NCI-H345 (cell line): ENCODE data around the gene GCC2.
"Not testable (repeated sequence)": the region's sequence is repeated elsewhere in the genome, so short reads cannot be mapped to it uniquely, and the experiment has no call there.

Source experiments
- DNase-seq: peaks from one replicate; lab custom pipeline; 2025; lab: John Stamatoyannopoulos, UW

The GCC2 gene

DNA sequence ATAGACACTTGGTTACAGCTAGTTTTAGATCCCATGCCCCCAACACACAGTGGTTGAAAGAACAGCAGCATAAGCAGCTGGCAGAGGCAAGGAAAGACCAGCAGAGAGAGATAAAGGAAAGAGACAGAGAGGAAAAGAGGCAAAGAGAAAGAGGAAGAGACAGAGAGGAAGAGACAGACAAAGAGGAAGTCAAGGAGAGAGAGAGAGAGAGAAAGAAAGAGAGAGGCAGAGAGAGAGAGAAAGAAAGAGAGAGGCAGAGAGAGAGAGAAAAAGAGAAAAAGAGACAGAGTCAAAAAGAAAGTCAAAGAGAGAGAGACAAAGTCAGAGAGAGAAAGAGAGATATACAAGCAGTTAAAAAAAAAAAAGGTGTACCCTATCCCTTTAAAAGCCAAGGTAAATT lies 76.3 kb downstream of the GCC2 start:
- DNase-seq = not testable (repeated sequence)

DNA sequence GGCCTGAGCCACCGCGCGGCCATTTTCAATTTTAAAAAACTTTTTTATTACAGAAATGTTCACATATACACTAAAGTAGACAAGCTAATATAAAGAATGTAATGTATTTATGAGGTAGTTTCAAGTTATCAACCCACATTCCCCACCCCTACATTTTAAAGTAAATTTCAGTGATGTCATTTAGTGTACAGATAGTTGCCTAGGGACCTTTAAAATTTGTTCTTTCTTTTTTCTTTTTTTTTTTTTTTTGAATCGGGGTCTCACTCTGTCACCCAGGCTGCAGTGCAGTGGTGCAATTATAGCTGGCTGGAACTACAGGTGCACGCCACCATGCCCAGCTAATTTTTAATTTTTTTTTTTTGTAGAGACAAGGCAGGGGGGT lies 82.7 kb downstream of the GCC2 start:
- DNase-seq = no peak

DNA sequence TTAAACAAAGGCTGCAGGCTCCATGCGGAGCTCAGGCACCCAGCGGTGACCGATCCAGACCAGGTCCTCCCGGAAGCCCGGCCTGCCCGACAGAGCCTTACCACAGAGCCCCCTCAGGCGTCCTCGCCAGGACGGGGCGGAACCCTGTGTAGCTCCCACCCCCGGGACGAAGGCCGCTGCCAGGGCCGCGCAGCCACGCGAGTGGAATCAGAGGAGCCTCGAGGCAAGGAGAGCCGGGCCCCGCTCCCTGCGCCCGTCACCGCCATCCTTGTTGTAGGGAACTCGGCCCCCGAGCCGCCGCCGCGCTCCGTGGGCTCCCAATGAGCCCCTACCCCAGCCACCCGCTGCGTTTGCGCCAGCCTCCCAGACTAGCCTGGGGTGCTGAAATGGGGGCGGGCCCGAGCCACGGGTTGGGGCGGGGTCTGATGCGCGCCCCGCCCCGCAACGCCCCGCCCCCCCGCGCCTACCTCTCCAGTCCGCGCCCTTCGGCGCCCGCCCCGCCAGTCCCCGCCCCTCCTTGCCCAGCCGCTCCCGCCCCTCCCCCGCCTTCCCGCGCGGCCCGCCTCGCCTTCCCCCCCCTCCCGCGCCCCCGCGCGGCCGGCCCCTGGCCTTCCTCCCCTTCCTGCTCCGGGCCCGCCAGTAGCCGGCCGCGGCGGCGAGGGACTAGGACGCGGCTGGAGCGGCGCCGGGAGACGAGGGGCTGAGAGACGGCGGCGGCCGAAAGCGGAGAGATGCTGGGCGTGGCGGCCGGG lies 85.0 kb downstream of the GCC2 start, which contains the start of gene LIMS1:
Gene LIMS1 (plus strand): TSS at position 639 of the 752 bp plus-strand sequence. CDS start 93 bp downstream, at position 732.
- peak; percentile 86 for DNase-seq

DNA sequence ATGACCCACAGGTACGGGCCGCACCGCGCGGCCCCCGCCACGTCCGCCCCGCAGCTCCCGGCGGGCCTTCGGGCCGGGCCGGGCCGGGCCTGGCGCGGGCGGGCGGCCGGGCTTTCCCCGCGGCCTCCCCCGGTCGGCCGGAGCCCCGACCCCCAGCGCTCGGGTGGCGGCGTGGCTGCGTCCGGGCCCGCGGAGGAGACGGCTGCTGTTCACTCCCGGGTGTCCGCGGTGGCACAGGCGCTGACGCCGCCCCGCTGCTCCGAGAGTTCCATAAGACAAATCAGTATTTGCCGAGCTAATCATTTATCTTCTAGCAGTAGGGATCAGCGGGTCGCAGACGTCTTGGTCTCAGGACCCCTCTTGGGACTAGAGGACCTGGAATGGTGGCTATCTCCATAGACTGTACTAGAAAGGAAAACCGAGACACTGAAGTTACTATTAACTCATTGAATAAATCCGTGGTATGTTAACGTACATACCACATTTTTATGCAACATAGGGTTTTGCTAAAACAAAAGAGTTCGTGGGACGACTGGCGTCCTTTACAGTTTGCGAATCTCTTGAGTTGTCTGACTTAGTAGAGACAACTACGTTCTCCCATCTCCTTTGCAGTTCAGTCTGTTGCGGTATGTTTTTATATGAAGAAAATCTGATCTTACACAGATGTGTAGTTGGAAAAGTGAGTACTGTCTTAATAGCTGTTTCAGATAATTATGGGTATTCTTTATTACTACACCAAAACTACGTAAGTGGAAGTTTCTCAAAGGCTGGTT lies 85.8 kb downstream of the GCC2 start:
- peak; percentile 39 for DNase-seq

DNA sequence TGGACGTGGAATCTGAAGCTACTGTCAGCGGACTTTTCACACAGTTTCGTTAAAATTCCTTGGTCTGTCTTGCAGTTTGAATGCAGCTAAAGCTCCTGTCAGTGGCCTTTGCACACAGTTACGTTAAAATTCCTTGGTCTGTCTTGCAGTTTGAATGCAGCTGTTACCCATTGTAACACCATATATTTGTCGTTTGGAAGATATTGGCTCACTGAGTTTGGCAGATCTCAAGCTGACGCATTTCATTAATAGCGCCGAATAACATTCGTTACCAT lies 86.3 kb downstream of the GCC2 start:
- no peak for DNase-seq

DNA sequence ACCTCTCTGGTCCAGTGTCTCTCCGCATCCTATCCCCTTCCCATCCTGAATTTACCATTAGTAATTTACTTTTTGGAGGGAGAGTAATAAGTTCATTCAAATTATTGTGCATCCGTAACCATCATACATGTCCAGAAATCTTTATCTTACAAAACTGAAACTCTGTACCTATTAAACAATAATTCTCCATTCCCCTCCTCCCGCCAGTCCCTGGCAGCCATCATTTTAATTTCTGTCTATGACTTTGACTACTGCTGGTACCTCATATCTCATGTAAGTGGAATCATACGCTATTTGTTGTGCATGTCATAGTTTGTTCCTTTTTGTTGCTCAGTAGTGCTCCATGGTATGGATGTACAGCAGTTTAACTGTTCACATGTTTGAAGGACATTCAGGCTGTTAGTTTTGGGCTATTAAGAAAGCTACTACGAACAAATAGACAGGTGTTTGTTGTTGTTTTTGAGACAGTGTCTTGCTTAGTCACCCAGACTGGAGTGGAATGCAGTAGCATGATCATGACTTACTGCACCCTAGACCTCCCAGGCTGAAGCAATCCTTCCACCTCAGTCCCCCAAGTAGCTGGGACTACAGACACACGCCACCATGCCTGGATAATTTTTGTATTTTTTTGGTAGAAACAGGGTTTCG lies 87.3 kb downstream of the GCC2 start:
- DNase-seq = no peak

DNA sequence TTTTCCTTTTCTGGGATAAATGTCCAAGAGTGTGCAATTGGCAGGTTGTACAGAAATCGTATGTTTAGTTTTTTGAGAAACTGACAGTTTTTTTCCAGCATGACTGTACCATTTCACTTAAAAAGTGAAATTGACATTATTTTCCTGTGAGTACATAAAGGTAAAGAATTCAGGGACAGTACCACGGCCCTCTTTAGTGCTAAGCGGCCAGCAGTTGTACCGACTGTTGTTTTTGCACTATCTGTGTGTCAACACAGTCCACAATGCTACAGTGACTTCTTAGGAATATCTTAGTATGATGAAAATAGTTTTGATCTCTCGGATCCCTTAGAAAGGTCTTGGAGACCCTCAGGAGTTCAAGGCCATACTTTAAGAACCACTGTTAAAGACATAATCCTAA lies 87.9 kb downstream of the GCC2 start:
- no peak for DNase-seq

DNA sequence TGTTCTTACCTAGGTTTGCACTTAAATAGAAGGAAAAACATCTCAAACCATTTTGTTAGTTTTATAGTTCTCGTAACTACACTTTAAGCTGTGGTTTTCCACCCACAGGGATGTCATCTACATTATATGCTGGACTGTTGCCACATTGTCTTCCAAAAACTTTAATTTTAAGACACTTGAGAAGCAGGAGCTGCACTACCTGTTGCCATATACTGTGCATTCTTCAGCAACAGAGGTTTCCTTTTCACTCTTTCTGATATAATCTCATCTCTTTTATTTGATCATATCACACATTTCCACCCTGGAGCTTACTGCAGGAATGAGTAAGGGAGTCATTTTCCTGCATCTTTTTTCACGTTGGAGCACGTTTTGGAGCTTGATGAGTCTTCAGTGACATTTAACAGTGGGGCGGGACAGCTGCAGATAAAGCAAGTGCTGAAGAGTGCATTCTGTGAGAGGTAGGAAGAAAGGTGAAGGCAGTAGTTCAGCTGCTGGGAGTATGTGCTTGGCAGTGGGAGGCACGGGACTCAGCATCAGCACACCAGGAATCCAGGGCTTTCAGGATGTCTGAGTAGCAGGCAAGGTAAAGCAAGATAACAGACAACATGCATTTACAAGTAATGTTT lies 89.1 kb downstream of the GCC2 start:
- no peak for DNase-seq

DNA sequence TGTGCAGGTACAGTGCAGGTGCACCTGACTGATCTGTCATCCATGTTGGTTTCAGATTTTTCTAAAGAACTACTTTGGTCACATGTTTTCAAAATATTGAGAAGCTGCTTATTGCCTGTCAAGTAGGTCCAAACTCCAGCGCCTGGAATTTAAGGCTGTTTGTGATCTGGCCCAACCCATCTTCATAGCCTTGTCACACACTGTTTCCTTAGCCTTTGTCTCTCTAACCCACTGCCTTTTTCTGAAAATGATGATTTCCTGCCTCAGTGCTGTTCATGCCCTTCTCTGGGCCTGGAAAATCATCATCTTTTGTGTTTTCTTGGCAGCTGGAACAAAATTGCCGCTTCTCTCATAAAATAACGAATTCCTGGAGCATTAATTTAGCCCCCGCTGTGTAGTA lies 92.4 kb downstream of the GCC2 start:
- DNase-seq = no peak

DNA sequence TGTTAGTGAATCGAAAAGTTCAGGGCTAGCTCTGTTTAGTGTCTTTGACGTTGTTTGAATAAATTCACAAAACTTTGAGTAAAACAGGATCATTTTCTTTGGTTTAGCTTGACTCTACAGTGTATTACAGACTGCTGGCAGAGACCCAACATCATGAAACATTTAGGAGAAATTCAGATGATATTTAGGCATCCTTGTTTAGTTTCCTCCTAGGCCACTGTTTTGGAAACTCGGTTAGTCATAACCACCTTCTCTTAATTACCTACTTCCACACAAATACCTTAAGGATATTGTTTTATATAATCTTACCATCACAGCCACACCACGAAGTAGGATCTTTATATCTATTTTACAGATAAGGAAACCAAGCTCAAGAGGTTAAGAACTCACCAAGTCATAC lies 93.1 kb downstream of the GCC2 start:
- no peak for DNase-seq

DNA sequence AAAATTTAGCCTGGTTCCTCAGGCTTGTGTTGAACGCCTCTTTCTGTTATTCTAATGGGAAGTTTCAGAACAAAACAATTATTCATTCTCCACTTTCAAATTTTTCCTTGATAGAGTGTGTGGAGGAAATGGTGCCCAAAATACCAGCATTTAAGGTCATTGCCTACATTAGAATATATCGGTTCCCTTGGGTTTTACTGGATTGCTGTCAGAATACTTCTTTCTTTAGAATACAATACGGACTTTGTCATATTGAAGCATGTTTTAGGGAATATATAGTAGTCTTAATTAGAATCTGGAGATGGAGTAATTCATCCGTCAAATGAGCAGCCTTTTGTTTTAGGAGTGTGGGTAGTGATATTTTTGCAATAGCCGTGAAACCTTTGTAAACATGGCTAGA lies 98.6 kb downstream of the GCC2 start:
- DNase-seq = no peak

DNA sequence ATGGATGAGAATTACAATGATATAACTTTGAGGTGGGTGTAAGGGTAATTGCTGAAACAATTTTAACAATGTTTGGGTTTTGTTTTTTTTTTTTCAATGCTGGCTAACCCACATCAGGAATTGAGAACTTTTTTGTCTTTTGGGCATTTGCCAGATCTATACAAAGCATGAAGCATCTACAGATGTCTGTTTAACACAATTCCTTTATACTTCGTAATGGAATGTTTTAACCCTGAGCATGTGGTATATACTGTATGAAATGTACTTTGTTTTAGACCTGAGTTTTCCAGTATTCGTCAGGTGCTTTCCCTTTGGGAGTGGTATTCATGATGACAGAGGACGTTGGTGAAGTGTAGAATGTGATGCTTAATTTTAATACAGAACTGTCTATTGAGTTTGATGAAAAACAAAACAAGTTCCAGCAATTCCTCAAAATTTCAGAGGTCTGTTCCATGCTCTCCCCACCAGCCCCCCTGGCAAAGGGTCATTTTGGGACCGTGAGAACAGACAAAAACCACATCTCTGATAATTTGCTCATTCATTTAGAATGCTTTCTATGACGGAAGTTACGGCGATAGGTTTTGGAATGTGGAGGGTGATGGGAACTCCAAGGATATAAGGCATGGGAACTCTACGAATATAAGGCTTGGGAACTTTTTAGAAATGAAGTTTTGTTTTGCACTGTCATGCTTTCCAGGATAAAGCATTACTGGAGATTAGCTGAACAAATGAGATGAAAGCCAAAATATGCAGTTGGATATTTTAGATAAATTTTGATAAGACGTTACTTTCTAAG lies 99.4 kb downstream of the GCC2 start:
- DNase-seq = no peak

DNA sequence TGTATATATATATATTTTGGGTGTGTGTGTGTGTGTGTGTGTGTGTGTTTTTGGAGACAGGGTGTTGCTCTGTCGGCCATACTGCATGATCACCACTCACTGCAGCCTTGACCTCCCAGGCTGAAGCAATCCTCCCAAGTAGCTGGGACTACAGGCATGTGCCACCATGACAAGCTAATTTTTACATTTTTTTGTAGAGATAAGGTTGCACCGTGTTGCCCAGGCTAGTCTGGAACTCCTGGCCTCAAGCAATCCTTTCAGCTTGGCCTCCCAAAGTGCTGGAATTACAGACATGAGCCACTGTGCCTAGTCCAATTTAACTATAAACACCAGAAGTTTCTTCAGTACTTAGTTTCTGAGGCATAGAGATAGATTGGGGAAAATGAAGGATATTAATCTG lies 103.6 kb downstream of the GCC2 start:
- DNase-seq = no peak

DNA sequence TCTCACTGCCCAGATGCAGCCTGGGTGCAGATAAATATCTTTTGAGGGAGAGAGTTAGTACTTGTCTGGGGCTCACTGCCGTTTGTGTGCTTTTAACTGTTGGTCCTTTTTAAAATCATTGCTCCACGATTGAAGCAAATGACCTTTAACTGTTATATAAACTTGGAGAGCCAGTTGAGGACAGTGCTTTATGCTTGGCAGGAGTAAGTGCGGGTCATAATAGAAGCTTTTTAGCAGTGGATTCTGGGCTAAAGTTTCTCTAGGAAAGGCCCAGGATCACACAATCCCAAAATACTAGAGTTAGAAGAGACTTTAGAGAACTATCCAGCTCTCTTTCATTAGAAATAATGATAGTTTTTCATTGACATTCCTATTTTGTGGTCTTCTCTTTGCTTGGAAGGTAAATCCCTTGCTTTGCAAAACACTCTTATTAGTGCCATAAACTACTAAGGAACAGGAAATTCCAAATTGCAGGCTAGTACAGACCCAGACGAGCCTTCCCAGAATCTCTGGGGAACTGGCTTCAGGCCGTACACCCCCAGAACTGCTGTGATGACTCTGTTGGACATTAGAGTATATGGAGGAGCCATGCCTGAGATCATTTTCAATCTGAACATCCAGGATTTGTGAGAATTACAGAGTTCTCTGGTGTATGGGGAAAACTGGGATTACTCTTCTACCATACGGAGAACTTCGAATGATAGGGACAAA lies 104.4 kb downstream of the GCC2 start:
- no peak for DNase-seq

DNA sequence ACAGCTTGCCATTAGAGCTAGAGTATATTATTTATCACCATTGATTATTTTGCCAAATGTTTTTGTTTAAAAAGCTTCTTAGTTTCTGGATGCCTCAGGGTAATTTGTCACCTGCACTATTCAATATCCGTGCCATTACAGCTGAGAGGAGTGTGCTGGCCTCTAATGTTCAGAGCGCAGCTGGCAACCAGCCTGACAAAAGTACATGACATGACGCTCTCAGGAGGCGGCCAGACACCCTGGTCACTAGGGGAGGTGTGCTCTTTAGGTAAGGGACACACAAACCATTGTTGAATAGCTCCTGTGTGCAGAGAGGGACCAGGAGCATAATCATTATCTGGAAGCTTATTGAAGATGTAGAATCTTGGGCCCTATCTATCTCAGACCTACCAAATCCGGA lies 105.5 kb downstream of the GCC2 start:
- DNase-seq = no peak

DNA sequence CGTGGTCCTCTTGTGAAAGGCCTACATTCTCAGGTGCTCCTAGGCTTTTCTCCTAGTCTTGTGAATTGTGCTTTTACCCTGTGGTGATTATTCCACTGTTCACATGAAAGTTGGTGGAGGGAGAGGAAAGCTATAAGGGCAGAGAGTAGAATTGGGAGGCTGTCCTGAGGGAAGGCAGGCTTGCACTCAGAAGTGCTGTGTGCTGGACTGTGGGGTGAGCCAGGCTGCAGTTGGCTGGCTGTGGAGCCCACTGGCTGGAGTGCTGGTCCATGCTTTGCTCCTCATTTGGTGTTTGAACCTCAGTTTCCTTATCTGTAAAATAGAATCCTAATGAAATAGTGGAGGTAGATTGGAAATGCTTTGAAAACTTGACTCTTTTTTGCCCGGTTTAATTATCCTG lies 106.6 kb downstream of the GCC2 start:
- no peak for DNase-seq

DNA sequence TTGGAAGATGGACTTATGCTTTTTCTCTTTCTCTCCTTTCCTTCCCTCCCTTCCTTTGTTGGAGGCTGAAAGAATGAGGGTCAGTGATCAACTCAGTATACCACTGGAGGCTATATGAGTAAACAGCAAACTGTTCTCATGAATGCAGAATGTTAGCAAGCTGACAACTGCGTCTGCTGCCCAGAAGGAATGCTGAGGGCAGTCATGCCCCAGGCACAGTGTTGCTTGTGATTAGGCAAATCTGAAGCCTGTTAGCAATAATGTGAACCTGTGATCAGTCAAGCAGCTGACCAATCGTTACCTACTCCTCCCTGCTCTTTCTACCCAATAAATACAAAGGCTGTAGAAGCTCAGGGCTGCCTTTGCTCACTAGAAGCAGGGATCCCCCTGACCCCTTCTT lies 107.6 kb downstream of the GCC2 start:
- DNase-seq = not testable (repeated sequence)
